ENCODE measurements around the gene RALGPS2.

The RALGPS2 gene

DNA sequence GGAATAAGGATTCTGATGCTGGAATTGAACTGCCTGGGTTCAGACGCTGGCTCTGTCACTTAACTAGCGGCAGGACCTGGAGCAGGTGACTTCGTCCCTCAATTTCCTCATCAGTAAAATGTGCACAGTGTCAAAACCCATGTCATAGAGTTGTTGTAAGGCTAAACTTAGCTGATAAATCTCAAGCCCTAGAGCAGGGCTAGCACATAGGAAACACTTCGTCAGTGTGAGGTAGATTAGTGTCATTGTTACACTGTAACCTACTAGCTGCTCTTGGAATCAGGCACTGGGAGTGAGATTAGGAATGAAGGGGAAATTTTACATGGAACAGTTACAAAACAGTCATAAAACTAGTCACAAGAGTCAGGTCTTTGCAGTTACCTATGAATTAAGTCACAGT is 202.0 kb downstream of the RALGPS2 start:
- DNase-seq, result no peak

DNA sequence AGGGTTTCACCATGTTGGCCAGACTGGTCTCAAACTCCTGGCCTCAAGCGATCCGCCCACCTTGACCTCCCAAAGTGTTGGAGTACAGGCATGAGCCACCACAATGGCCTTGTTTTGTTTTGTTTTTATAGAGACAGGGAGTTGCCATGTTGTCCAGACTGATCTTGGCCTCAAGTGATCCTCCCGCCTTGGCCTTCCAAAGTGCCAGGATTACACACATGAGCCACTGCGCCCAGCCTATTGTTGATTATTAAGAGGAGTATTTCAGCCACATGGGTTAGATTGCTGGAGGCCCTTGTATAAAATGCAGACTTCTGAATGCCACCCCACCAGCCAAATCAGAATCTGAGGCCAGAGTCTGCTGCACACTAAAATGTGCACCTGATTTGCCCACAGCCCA is 203.0 kb downstream of the RALGPS2 start:
- DNase-seq, result no peak

DNA sequence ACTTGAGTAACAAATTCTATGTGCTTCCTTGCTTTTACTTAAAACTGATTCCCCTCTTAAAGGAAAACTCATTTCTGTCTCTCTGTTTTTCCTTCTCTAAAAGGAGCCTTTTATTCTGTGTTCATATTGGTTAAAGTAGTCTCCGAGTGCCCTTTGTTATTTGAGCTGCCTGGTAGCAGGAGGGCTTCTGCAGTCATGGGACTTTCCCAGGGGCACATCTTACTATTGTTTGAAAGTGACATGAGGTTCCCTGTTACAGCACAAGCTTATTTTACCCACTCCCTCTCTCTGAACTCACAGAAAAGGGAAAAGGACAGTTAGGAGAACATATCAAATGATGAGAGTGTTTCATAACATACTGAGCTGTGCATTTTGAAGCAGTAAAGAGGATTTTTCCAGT is 203.9 kb downstream of the RALGPS2 start:
- DNase-seq, result no peak

DNA sequence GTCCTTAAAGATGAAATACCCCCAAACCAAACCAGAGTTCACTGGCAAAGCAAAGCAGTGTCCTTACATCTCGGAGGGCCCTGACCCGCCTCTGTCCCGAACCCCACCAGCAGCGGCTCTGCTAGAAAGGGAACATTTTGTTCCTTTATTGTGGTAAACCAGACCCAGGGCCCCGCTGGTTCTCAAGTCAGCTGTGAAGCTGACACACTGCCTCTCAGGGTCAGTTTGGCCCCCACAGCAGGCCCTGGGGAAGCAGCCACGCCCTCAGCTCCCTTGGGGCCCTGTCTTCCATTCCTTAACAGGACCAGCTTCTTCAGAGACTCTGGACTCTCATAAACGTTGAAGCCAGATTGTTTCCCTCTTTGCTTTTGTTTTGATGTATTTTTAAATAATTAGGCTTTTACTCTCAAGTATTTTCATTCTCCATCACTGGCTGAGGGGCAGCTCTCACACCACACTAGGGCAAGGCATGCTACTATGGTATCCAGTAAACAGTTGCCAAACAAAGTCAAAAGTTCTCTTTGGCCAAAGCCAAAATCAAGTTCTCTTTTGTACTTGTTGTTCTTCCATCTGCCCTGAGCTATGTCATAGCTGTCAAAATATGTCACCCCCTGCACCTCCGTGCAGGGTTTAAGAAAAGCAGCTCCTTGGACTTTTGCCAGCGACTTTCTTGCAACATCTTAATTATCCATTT is 207.0 kb downstream of the RALGPS2 start:
- no peak for DNase-seq

DNA sequence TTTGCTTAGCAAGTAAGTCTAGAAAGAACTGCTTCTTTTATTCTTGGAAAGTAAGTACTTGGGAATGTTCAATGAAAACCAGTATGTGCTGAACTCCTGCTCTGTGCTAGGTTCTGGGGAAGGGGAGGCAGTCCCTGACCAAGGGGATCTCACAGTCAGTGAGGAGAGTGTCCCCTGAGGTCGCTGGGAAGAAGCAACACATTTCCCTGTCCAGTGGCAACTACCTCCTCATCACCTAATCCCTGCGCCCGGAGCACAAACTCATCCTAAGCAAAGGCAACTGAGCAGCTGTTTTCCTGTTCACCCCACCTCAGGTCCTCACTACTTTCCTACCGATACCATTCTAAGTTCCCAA is 207.5 kb downstream of the RALGPS2 start:
- no peak for DNase-seq

DNA sequence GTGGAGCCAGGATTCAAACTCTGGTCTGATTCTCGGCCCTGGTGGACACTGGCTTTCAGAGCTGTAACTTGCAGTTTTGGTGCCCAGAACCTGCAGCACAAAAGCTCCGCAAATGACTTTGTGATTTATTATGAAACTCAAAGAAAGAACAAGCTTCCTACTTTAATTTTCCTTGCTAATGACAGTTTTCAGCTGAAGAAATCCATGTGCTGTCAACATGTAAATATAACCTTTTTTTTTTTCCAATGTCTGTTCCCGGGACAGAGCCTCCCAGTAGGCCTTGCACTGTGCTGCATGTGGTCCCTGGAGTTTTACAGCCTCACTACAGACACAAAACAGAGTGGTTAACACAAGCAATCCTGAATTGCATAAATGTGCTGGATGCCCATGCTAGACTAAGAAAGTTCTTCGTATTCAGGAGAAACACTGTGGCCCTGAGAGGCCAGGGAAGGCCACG is 208.1 kb downstream of the RALGPS2 start:
- DNase-seq, result no peak

DNA sequence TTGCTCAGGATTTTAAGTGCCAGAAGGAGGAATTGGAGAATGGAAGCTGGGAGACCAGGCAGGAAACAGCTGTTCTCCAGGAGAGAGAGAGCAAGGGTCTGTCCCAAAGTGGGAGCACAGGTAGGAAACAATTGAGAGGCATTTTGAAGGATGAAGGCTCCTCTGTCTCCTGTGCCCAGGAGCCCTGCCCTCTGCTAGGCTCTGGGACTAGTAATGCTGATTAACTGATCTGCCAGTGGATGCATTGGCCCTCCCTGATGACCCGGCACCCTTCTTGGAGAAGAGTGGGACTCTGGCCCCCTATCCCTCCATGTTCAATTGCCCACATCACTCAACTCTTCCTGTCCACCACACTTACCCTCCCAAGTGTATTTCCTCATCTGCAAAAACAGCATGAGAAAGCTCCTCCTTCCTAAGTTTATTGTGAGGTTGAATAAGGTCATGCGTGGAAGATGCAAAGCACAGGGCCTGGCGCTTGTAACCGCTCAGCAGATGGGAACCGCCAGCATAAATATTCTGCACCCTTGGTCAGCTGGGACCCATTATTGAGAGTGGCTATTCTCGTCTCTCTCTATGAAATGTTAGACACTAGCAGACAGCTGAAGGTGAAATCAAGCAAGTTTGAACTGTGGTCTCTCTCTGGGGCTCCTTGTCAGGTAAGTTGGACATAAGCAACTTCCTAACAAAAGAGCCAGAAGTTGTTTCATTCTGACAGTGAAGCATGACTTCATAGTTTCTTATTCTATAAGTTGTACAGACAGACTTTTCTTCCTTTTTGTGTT is 208.9 kb downstream of the RALGPS2 start:
- no peak for DNase-seq

DNA sequence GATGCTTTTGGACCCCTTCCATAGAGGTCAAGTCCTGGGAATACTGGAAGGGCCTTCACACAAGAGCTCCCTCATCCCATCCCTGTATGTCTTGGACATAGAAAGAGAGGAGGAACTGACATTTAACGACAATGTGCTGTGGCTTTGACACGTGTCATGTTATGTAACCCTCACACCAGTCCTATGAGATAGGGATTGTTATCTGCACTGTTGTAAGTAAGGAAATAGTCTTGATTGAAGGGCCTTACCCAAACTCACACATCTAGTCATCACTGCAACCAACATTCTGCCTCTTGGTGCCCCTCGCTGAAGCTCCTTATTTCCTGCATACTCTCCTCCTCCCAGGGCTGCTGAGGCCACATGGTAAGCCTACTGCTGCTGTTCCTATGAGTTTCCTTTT is 209.5 kb downstream of the RALGPS2 start:
- no peak for DNase-seq

DNA sequence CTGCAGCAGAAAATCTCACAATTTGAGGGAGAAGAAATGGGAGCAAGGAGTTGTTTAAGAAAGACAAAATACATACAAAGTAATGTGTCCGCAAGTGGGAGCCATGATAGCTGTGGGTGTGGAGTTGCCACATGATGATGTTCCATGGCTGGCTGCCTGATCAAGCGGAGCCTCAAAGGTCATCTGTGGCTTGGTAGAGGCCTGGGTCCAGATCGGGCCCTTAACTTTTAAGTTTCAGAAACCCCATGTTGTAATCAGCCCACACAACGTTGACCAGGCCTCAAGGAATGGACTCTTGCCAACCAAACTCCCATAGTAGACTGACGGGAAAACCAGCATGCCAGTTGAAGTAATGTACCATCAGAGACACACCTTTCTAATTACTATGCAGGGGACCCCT is 210.6 kb downstream of the RALGPS2 start:
- no peak for DNase-seq

DNA sequence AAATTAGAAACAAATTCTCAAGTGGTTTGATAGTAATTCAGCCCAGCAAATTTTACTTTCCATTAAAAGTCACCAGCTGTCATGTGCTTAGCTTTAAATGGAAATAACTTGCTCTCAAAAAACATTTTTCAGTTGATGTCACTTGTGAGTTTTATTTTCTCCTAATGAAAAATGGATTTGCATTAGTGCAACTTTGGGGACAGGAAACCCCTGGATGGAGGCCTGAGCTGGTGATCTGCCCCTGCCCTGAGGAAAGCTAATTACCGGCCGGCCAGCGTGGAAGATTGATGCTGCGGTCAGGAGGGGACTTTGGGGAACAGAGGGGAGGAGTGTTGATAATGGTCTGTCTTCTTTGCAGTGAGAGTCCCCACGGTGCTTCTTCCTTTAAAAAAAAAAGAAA is 212.7 kb downstream of the RALGPS2 start:
- DNase-seq, result no peak

DNA sequence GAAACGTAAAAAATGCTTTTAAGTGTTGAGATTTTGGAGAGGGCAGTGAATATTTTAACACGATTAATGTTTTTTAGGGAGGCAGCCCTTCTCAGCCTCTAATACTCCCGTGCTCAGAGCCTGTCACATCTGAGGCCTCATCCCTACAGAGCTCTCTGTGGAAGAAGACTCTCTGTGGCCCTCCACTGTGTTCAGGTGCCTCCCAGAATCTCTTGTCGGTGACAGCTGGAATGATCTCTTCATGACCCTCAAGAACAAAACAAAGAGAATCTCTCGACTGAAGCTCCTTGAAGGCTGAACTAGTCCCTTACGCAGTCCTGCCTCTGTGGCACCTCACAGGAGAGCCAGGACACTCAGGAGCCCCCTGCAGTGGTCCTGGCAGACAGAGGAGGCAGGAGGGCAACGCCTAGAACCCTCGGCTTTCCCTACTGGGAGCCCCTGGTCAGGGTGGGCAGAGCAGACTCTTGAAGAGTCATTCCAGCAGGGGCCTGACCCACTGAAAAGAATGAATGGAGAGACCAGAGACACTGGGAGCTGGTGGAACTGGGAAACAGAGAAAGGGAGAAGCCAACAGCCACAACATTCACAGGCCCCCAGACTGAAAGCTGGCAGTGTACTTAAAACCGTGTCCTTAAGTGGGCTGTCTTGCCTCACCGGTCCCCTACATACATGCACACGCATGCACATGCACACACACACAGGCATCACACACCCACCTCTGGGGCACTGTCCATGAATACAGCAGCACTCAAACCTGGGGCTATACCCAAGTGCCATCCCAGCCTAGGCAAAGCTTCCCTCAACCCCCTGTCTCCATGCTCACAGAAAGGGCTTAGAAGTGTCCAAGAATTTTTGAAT is 213.3 kb downstream of the RALGPS2 start:
- DNase-seq, result no peak

DNA sequence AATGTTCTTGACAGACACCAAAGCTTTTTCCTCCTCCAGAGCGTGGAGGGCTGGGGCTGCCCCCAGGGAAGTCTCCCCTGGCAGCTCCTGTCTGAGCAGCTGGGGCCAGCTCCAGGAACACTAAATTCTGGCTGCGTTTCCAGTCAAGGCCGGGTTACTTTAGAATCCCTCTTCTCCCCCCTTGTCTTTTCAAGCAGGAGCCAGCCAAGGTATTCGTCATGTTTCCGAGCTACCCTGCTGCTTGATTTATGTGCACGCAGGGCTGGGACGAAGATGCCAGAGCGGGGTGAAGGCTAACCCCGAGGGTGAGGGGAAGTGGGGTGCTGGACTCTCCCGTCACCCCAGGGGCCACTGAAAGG is 213.9 kb downstream of the RALGPS2 start:
- no peak for DNase-seq

DNA sequence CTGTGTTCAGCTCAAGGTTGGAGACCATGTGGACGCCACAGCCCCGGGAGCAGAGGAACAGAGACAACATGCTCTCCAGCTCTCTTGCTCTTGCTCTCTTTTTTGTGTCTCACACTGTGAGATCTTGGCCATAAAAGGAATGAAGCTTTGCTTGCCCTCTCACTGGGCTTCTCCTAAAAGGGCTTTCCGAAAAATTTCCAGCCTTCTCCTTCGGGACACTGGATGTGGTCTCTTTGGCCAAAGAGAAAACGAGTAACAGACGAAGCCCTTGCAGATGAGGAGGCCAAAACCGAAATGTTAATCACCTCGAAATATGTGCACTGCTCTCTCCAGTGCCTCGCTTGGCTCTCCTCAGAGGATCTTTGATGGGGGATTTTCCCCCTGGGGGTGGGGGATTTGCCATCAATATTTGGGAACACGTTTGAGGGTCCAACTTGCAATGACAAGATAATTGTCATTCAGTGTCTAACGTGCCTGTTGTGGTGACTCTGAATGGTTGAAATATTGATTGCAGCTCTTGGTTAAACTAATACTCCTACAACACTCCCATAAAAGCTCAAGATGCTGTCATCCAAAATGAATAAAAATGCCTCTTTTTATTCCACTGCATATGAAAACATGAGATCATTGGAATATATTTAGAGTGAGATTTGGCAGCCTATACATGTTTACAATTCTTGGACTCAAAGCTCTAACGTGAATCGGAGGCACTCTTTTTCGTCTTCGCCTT is 214.5 kb downstream of the RALGPS2 start:
- DNase-seq, result no peak

DNA sequence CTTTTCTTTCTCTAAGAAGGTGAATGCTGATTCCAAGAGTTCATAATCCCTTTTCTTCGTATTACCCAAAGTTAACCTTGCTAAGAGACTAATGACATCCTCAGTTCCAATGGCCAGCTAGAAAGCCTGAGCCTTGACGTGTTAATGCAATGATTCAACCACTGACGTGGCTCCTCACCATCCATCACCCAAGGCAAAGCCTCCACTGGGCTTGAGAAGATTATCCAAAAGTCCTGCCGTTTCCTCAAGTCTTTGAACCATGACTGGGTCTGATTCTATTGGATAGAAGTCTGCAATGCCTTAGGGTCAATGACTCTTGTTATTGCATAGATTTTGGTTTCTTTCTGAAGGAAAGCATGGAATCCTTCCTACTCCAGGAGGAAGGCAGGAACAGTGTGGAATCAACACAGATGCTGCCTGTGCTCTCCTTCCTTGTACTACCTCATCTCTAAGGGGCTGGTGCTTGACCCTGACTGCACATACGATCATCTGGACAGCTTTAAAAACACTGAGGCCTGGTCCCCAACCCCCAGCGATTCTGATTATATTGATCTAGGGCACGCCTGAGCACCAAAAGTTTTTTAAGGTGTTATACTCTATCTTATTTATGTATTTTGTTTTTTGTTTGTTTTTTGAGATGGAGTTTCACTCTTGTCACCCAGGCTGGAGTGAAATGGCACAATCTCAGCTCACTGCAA is 215.2 kb downstream of the RALGPS2 start:
- DNase-seq, result no peak

DNA sequence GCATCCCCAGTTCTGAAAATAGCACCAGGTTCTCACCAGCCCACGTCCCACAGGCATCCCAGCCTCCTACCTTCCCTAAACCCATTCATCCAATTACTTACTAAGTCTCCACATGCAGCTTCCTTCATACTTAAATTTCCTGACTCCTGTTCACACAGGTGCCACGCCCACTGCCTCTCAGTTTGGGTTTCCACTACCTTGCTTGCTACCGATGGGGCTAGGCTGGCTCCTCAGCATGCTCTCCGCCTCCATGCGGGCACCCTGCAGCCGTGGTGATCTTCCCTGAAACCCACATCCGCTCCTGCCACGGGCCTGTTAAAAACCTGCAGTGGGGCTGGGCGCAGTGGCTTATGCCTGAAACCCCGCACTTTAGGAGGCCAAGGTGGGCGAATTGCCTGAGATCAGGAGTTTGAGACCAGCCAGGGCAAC is 216.2 kb downstream of the RALGPS2 start:
- DNase-seq, result no peak

DNA sequence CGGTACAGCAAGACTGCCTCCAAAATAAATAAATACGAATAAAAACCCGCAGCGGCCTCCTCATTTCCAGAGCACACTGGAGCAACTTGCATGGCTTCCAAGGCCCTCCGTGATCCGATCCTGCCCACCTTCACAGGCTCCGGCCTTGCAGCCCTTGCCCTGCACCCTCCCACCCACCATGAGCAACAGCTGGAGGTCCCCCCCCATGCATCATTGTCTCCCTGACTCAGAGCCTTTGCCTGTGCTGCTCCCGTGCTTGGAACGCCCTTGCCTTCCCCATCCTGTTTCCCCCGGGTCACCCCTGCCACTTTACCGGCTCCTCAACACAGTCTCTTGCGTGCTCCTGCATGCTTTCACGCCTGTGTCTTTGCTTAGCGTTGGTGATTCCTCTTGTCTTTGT is 216.8 kb downstream of the RALGPS2 start:
- no peak for DNase-seq

DNA sequence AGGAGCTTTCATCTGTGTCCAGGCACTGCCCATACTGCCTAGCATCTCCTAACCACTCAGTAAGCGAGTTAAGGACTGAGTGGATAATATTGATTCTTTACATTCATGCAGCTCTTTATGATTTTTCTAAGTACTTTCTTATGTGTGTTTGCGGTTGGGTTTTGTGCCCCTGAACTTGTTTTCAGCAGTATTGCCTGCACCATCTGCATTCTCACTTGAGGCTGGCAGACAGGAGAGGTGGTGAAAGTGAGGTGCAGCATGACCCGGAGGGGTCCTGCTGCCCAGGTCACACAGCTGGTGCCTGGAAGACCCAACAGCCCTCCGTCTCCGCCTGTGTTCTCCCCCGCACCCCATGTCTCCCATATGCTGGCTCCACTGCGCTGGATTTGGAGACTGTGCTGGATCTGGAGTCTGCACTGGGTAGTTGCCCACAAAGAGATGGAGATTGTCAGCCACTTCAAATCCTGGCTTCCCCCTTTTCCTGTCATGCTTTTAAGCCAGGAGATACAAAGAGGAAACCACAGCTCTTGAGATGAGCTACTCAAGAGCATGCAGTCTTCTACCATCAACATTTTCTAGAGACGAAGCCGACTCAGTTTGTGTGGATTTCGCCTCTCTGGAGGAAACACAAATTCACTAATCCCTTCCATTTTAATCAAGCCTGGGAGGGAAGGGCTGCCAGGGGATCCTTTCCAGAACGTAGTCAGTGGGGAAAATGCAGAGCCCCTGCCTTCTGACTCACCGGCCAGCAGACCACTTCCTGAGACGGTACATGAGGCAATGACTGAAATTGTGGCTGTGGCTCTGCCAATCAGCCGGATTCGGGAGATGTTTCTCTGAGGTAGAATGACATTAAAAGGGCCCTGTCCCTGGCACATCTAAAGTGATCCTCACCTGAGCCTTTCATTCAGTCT is 217.5 kb downstream of the RALGPS2 start:
- DNase-seq, result no peak

DNA sequence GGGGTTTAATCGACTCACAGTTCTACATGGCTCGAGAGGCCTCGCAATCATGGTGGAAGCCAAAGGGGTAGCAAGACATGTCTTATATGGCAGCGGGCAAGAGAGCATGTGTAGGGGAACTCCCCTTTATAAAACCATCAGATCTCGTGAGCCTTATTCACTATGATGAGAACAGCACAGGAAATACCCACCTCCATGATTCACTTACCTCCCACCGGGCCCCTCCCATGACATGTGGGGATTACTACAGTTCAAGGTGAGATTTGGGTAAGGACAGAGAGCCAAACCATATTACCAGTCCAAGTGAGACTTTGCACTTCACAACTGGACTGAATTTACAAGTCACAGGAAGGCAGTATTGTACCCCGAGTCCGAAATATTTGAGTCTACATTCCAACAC is 219.7 kb downstream of the RALGPS2 start:
- DNase-seq, result no peak

DNA sequence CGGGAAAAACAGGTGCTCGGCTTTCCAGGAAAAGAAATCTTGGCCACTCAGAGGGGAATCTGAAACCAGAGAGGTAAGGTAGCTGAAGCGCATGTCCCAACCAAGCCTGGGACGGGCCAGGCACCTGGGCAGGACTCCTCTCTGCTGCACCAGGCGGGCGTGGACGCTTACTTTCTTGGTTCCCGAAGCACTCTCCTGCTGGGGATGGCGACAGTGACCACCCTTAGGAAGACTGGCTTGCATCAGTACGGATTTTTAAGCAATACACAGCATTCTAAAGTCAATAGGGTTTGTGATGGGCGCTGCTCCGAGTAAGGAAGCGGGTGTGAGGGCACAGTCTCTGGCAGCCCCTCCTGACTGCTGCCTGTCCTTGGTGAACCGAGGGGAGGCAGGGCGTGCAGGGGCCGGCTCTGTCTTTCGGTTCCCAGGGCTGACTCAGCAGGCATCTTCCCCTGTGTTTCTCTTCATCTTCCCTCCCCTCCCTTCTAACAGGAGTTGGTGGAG is 220.8 kb downstream of the RALGPS2 start:
- DNase-seq, result no peak

DNA sequence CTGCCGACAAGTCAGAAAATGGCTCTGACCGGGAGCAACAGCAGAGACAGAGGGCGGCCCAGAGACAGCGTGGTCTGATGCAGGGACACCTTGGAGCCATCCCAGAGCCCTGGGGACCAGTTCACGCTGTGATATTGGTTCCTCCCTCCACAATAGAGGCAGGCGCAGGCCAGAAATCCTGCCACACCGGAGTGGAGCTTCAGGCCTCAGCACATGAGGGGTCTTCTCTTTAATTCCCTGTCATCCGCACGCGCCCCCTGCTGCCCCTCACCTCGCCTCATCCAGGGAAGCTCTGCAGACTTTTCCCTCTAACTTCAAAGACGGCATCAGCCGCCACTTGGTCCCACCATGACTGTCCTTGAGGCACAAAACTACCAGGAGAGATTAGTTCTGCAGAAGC is 221.4 kb downstream of the RALGPS2 start:
- DNase-seq, result no peak

Measured in stimulated activated naive CD4-positive, alpha-beta T cell (primary cell).